ENCODE measurements around the gene LGSN.
"Not testable (repeated sequence)": the region's sequence is repeated elsewhere in the genome, so short reads cannot be mapped to it uniquely, and the experiment has no call there.

The LGSN gene

GRCh38 chr6:63230511-63230910, 89.3 kb downstream of the LGSN start:
- DNase-seq (ENCODE audit: low read depth): not testable (repeated sequence)

GRCh38 chr6:63230027-63230426, 89.8 kb downstream of the LGSN start:
- not testable (repeated sequence) for DNase-seq (ENCODE audit: low read depth)

- DNase-seq (ENCODE audit: low read depth): not testable (repeated sequence)
Measured at GRCh38 chr6:63227928-63228894, 91.6 kb downstream of the LGSN start.

- not testable (repeated sequence) for DNase-seq (ENCODE audit: low read depth)
Measured at GRCh38 chr6:63225987-63226386, 93.8 kb downstream of the LGSN start.

All from amniotic epithelial cell (primary cell).